Aorta (tissue), 5 donors: Measurements from ENCODE around the gene GDI2. TPM values are rescaled to one million over a fixed set of nuclear protein-coding genes. Genes with fewer than 3 reads are reported as not detected.
A peak's percentile ranks its signal among the peaks of the same experiment; 100 is the strongest.
"Not testable (repeated sequence)": the region's sequence is repeated elsewhere in the genome, so short reads cannot be mapped to it uniquely, and the experiment has no call there.

ENCODE experiments used
- ATAC-seq: fragments of 200-7000 bp; cut with Tn5 transposase; one replicate; pipeline ENCODE4 v1.9.1; 2022; ENCODE audit warnings: moderate library complexity; ENCODE audit not compliant: low FRiP score
- DNase-seq, 2 donors: peaks; one replicate each; pipeline ENCODE4 v3.0.0-alpha.2; 2020
- H3K27ac ChIP-seq, 2 donors: one replicate each; pipeline ENCODE4 v1.5.1; 2013; ENCODE audit warnings: low read length in 2 of 2, mild to moderate bottlenecking in 2 of 2, moderate library complexity in 2 of 2, control low read depth in 1 of 2, inconsistent platforms in 1 of 2, low read depth in 1 of 2
- H3K27me3 ChIP-seq, 2 donors: one replicate each; pipeline ENCODE4 v1.6.1; 2013; ENCODE audit warnings: control low read depth in 1 of 2, low read length in 1 of 2, mild to moderate bottlenecking in 1 of 2, moderate library complexity in 1 of 2; ENCODE audit not compliant: insufficient read depth in 2 of 2, control insufficient read depth in 1 of 2
- H3K36me3 ChIP-seq, 2 donors: one replicate each; pipeline ENCODE4 v1.6.1; 2013; ENCODE audit warnings: control low read depth in 1 of 2, low read length in 1 of 2, mild to moderate bottlenecking in 1 of 2; ENCODE audit not compliant: insufficient read depth in 2 of 2, control insufficient read depth in 1 of 2
- H3K4me1 ChIP-seq, 2 donors: one replicate each; pipeline ENCODE4 v1.6.1; 2013; ENCODE audit warnings: low read length in 2 of 2, control low read depth in 1 of 2, mild to moderate bottlenecking in 1 of 2, moderate library complexity in 1 of 2; ENCODE audit not compliant: insufficient read depth in 2 of 2, control insufficient read depth in 1 of 2
- H3K4me3 ChIP-seq, 2 donors: one replicate each; pipeline ENCODE4 v1.5.1; 2013; ENCODE audit warnings: low read length in 2 of 2, control low read depth in 1 of 2, mild to moderate bottlenecking in 1 of 2
- H3K9me3 ChIP-seq: one replicate; pipeline ENCODE4 v1.6.1; 2013; ENCODE audit warnings: mild to moderate bottlenecking, low read length; ENCODE audit not compliant: control insufficient read depth
- WGBS, 2 donors: extraction: QIAGEN DNeasy Blood & Tissue Kit; methylation state at CpG; one replicate each; pipeline ENCODE4 v1.1.7; 2013; 5-methylcytosine and 5-hydroxymethylcytosine counted together
- intact Hi-C, 2 donors: fragments of 100-400 bp; cut with DNase I; formaldehyde crosslinking; loops; one replicate each; pipeline versions ENCODE4 v1.14.2 to v1.15.0; 2022
- polyA plus RNA-seq, 2 donors: library from polyadenylated mRNA; stranded (reverse); fragments of 200-250 nt; gene quantifications; one replicate each; pipeline ENCODE4 v1.2.3, GENCODE V29; 2013
- total RNA-seq, 2 donors: library from RNA; stranded (reverse); fragmentation: NEBNext Ultra II Directional; extraction: Animal tissue kit (Norgen Biotek cat#: 25700); gene quantifications; one replicate each; pipeline ENCODE4 v1.2.1, GENCODE V29; 2021
- donor health status: healthy with polysubstance abuse.
- donor health status: Bipolar disorder and iron deficiency.
- donor health status: DM: no; HTN: no; CAD: no.
- donor health status: DM: no; HTN: no; CAD: no.
- donor health status: DM: yes; HTN: yes; CAD: no.

Gene GDI2
- total and polyA plus RNA-seq, 4 donors, result 116 to 161 (median 143) TPM

DNA sequence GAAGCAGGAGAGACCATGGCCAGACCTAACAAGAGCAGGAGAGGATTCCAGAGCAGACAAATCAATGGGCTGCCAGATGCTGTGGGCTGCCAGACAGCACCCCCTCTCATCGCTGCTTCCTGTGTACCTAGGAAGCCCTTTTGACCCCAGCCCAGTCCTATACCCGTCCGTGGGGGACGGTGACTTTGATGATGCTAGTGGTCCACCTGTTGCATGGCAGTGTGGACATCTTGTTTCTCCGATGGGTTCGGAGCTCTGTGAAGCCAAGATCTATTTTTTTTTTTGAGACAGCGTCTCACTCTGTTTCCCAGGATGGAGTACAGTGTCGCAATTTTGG is 18.2 kb upstream of the GDI2 start:
- intact Hi-C loops, result no loop called here
- Histone ChIP-seq H3K9me3 (no peaks in the 10 kb centered on the region), H3K27ac (no peak overlapping the region), H3K4me1 (no peaks in the 10 kb centered on the region), H3K27me3 (no peaks in the 10 kb centered on the region), H3K4me3 (no peak overlapping the region), H3K36me3 (no peaks in the 10 kb centered on the region)
- peak; percentile 22 for ATAC-seq
- DNase-seq, result no peak
- WGBS, 2 donors, result 89 to 94% methylated on average over 8 of the region's 8 CpGs

DNA sequence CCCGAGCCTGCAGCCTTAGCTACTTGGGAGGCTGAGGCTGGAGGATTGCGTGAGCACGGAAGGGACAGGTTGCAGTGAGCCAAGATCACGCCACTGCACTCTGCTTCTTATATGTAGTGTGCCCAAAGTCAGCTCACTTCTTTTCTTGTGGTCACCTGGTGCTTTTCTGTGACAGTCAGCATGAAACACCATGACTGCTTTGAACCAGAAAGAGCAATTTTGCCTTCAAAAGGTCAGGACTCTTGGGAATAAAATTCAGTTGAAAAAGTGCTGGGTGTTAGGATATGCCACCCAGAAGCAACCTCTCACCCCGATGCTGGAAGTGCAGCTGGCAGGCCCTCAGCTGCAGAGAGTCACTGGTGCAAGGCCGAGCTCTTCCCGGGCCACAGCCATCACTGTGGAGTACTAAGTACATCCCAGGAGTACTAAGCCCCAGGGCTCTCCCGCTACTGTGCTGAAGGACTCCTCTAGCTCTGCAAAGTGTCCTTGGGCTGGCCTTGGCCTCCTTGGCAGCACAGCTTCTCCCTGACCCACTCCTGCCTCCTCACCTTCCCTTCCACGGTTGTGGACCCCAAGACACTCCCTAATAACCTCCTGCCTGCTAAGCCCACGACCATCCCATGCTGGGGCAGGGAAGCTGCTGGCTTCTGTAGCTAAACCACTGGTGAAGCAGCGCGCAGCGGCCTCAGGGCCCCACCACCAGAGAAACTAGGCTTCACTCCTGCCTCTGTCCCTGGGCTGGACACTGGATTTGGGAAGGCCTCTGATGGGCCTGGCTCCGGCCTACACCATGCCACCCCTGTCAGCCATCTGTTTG is 17.6 kb upstream of the GDI2 start:
- Histone ChIP-seq H3K4me1 (no peaks in the 10 kb centered on the region), H3K36me3 (no peaks in the 10 kb centered on the region), H3K9me3 (no peaks in the 10 kb centered on the region), H3K27ac (no peak overlapping the region), H3K27me3 (no peaks in the 10 kb centered on the region), H3K4me3 (no peak overlapping the region)
- no peak for DNase-seq
- peak; percentile 38 for ATAC-seq
- intact Hi-C loops, result no loop called here
- 94 to 95% methylated on average over 14 of the region's 14 CpGs for WGBS, 2 donors

GRCh38 chr10:5829267-5829666 is 16.0 kb upstream of the GDI2 start:
- H3K9me3 ChIP-seq, result no peaks in the 10 kb centered on the region
- intact Hi-C loops, result no loop called here
- H3K27ac ChIP-seq, result no peak overlapping the region
- H3K4me3 ChIP-seq, result no peak overlapping the region
- H3K27me3 ChIP-seq, result no peaks in the 10 kb centered on the region
- no peaks in the 10 kb centered on the region for H3K4me1 ChIP-seq
- no peaks in the 10 kb centered on the region for H3K36me3 ChIP-seq
- 80 to 83% methylated on average over 9 of the region's 9 CpGs for WGBS, 2 donors
- no peak for DNase-seq
- no peak for ATAC-seq

- 91 to 92% methylated on average over 16 of the region's 16 CpGs for WGBS, 2 donors
- intact Hi-C loops, result no loop called here
- H3K27ac ChIP-seq, result no peak overlapping the region
- no peaks in the 10 kb centered on the region for H3K36me3 ChIP-seq
- ATAC-seq, result no peak
- H3K4me1 ChIP-seq, result no peaks in the 10 kb centered on the region
- H3K9me3 ChIP-seq, result no peaks in the 10 kb centered on the region
- no peak overlapping the region for H3K4me3 ChIP-seq
- DNase-seq, result no peak
- H3K27me3 ChIP-seq, result no peaks in the 10 kb centered on the region
These were observed 15.5 kb upstream of the GDI2 start for GRCh38 chr10:5828725-5829124.

DNA sequence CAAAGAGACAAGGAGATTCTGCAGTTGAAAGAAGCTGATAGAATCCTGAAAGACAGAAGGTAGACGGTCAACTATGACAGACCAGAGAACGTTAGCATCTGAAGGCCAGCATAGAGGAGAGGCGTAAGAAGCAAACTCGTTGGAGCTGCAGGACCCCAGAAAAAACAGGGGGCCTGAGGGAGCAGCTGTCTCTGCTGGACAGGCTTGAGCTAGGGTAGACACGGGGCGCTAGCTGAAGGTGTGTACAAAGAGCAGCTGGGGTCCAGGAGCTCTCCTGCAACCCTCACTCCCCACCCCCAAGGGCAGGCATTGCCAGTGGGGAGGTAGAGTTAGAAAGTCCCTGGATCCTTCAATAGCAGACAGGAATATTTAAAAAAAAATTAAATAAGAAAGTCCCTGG is 14.6 kb upstream of the GDI2 start:
- intact Hi-C loops, result no loop called here
- no peaks in the 10 kb centered on the region for H3K9me3 ChIP-seq
- 86 to 87% methylated on average over 6 of the region's 6 CpGs for WGBS, 2 donors
- no peak overlapping the region for H3K27ac ChIP-seq
- no peak for ATAC-seq
- no peaks in the 10 kb centered on the region for H3K27me3 ChIP-seq
- no peaks in the 10 kb centered on the region for H3K36me3 ChIP-seq
- DNase-seq, result no peak
- no peaks in the 10 kb centered on the region for H3K4me1 ChIP-seq
- no peak overlapping the region for H3K4me3 ChIP-seq

- DNase-seq, H3K27me3 ChIP-seq, intact Hi-C loops, H3K36me3 ChIP-seq, H3K4me3 ChIP-seq, H3K4me1 ChIP-seq, H3K9me3 ChIP-seq, ATAC-seq, H3K27ac ChIP-seq: not testable (repeated sequence)
- 93 to 95% methylated on average over 6 of the region's 6 CpGs for WGBS, 2 donors
These were observed 13.3 kb upstream of the GDI2 start for GRCh38 chr10:5826511-5826910.

- WGBS, 2 donors, result 90 to 91% methylated on average over 6 of the region's 6 CpGs
- DNase-seq (peak in 1 of 2 donors; percentile 64), ATAC-seq (no peak)
- Histone ChIP-seq H3K9me3 (no peaks in the 10 kb centered on the region), H3K4me1 (no peaks in the 10 kb centered on the region), H3K4me3 (no peak overlapping the region), H3K36me3 (no peaks in the 10 kb centered on the region), H3K27ac (no peak overlapping the region), H3K27me3 (no peaks in the 10 kb centered on the region)
- intact Hi-C loops, result loop anchor here in 1 of 2 donors (10.0 kb wide), 1 partner anchor 134 kb away; the partner anchor contains the start of gene TASOR2
These were observed 5.7 kb upstream of the GDI2 start for GRCh38 chr10:5818894-5819293.

GRCh38 chr10:5818048-5818331 is 4.8 kb upstream of the GDI2 start:
- WGBS, 2 donors, result 93 to 94% methylated on average over 2 of the region's 2 CpGs
- H3K4me3 ChIP-seq, result no peak overlapping the region
- H3K9me3 ChIP-seq, result no peaks in the 10 kb centered on the region
- H3K36me3 ChIP-seq, result no peaks in the 10 kb centered on the region
- no peaks in the 10 kb centered on the region for H3K4me1 ChIP-seq
- no peaks in the 10 kb centered on the region for H3K27me3 ChIP-seq
- no peak overlapping the region for H3K27ac ChIP-seq
- no peak for ATAC-seq
- intact Hi-C loops, result loop anchor here in 1 of 2 donors (10.0 kb wide), 1 partner anchor 133 kb away; the partner anchor contains the start of gene TASOR2
- DNase-seq, result no peak

- DNase-seq, result no peak
- no peaks in the 10 kb centered on the region for H3K9me3 ChIP-seq
- no peak overlapping the region for H3K4me3 ChIP-seq
- ATAC-seq, result no peak
- no peaks in the 10 kb centered on the region for H3K36me3 ChIP-seq
- 92 to 94% methylated on average over 4 of the region's 4 CpGs for WGBS, 2 donors
- no peak overlapping the region for H3K27ac ChIP-seq
- intact Hi-C loops, result loop anchor here in 1 of 2 donors (10.0 kb wide), 1 partner anchor 133 kb away; the partner anchor contains the start of gene TASOR2
- H3K4me1 ChIP-seq, result no peaks in the 10 kb centered on the region
- H3K27me3 ChIP-seq, result no peaks in the 10 kb centered on the region
These were observed 4.3 kb upstream of the GDI2 start for GRCh38 chr10:5817322-5818047.
